ENCODE measurements around the gene SPAG17. TPM values are rescaled to one million over a fixed set of nuclear protein-coding genes. Genes with fewer than 3 reads are reported as not detected.

SPAG17 gene
- total and polyA plus RNA-seq, 2 donors (not counting 1 experiment from before 2014, with no cell fraction given), result not detected

DNA sequence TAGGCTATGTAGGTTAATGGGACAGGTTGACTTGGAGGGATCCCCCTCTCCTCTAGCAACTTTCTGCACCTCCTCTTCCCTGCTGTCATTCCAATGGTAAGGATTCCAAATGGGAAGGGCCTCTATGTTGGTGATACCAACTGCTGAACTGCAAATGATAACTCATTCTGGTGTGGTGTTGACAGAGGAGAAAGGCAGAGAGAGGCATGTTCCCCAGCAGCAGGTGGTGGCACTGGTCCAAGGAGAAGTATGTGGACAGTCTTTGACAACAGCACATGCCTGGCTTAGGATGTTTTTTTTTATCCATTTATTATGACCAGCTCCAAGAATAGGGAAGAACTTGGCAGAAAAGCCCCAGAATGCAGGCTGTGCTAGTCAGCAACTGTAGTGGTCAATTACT is 19.6 kb upstream of the SPAG17 start:
- no peak overlapping the region for H2AFZ ChIP-seq (ENCODE audit: insufficient read depth, low read depth, low read length, poor library complexity, severe bottlenecking)
- H3K9ac ChIP-seq (ENCODE audit: low read length), result no peak overlapping the region
- no peaks in the 10 kb centered on the region for H3K79me2 ChIP-seq (ENCODE audit: control insufficient read depth, insufficient read depth, low read length)
- H3K9me3 ChIP-seq (ENCODE audit: control extremely low read depth in 1 of 3, control insufficient read depth in 2 of 3, insufficient read depth in 1 of 3, low read length in 2 of 3), result peaks cover 0 to 3% (median 0%) of the 10 kb centered on the region in 3 donors
- H3K9me3 Mint-ChIP-seq (ENCODE audit: insufficient read depth), result no peaks in the 10 kb centered on the region
- H3K4me1 Mint-ChIP-seq, result no peaks in the 10 kb centered on the region
- DNase-seq (no peak), ATAC-seq (ENCODE audit: low read depth) (no peak)
- ChIA-PET CTCF (no interaction called here), POLR2A (no interaction called here)
- no peaks in the 10 kb centered on the region for H3K4me1 ChIP-seq (ENCODE audit: control insufficient read depth in 2 of 2, insufficient read depth in 2 of 2, low read length in 2 of 2)
- intact Hi-C loops (cut with micrococcal nuclease), result no loop called here
- peaks cover 3% of the 10 kb centered on the region for H3K27me3 Mint-ChIP-seq
- H4K20me1 ChIP-seq (ENCODE audit: control insufficient read depth, insufficient read depth, low read length, poor library complexity, severe bottlenecking), result no peaks in the 10 kb centered on the region
- TF ChIP-seq, protein P1, sequence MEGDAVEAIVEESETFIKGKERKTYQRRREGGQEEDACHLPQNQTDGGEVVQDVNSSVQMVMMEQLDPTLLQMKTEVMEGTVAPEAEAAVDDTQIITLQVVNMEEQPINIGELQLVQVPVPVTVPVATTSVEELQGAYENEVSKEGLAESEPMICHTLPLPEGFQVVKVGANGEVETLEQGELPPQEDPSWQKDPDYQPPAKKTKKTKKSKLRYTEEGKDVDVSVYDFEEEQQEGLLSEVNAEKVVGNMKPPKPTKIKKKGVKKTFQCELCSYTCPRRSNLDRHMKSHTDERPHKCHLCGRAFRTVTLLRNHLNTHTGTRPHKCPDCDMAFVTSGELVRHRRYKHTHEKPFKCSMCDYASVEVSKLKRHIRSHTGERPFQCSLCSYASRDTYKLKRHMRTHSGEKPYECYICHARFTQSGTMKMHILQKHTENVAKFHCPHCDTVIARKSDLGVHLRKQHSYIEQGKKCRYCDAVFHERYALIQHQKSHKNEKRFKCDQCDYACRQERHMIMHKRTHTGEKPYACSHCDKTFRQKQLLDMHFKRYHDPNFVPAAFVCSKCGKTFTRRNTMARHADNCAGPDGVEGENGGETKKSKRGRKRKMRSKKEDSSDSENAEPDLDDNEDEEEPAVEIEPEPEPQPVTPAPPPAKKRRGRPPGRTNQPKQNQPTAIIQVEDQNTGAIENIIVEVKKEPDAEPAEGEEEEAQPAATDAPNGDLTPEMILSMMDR (IDR thresholded peaks at IDR 0.05), result no peak
- no peak for TF ChIP-seq EZH2 (IDR thresholded peaks at IDR 0.05; ENCODE audit: borderline replicate concordance, insufficient read depth, low read depth, low read length, poor library complexity, severe bottlenecking)
- H3K27me3 ChIP-seq (replicated peaks in 1 of 4; ENCODE audit: control extremely low read depth in 1 of 4, control insufficient read depth in 3 of 4, insufficient read depth in 4 of 4, low read length in 3 of 4), result no peaks in the 10 kb centered on the region
- no peak overlapping the region for H3K4me3 Mint-ChIP-seq
- H3K27ac Mint-ChIP-seq, result no peak overlapping the region
- H3K27ac ChIP-seq (ENCODE audit: low read length in 2 of 2), result no peak overlapping the region
- H3K4me3 ChIP-seq (ENCODE audit: control extremely low read depth in 1 of 5, extremely low read depth in 1 of 5, insufficient read depth in 1 of 5, low read depth in 2 of 5, low read length in 4 of 5), result no peak overlapping the region
- no peak overlapping the region for H3K4me2 ChIP-seq (replicated peaks; ENCODE audit: low read depth, low read length, poor library complexity, severe bottlenecking)
- no peaks in the 10 kb centered on the region for H3K36me3 ChIP-seq (replicated peaks in 1 of 2; ENCODE audit: control extremely low read depth in 1 of 2, control insufficient read depth in 1 of 2, extremely low read depth in 1 of 2, insufficient read depth in 2 of 2, low read length in 1 of 2)

DNA sequence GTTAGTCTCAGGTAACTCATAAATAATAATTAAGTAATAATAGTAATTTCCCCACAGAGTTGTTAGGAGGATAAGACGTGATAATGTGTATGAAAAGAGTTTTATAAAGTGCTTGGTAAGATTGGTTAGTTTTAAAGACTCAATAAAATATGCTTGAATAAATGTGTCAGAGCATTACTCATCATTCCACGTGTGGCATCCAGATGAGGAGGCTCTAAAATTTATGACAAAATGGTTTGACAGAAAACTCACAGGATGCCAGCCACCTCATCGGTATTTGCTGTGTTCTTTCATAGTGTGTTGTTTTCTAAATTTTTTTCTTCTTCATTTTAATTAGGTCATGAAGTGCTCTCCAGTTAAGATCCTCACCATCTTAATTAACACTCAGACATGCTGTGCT is 19.1 kb upstream of the SPAG17 start:
- no peak overlapping the region for H3K4me3 Mint-ChIP-seq
- intact Hi-C loops (cut with micrococcal nuclease), result no loop called here
- H3K27ac Mint-ChIP-seq, result no peak overlapping the region
- DNase-seq (no peak), ATAC-seq (ENCODE audit: low read depth) (no peak)
- Histone ChIP-seq H3K4me1 (ENCODE audit: control insufficient read depth in 2 of 2, insufficient read depth in 2 of 2, low read length in 2 of 2) (no peaks in the 10 kb centered on the region), H3K36me3 (replicated peaks in 1 of 2; ENCODE audit: control extremely low read depth in 1 of 2, control insufficient read depth in 1 of 2, extremely low read depth in 1 of 2, insufficient read depth in 2 of 2, low read length in 1 of 2) (no peaks in the 10 kb centered on the region), H2AFZ (ENCODE audit: insufficient read depth, low read depth, low read length, poor library complexity, severe bottlenecking) (no peak overlapping the region), H3K27me3 (replicated peaks in 1 of 4; ENCODE audit: control extremely low read depth in 1 of 4, control insufficient read depth in 3 of 4, insufficient read depth in 4 of 4, low read length in 3 of 4) (no peaks in the 10 kb centered on the region), H3K9ac (ENCODE audit: low read length) (no peak overlapping the region), H3K4me2 (replicated peaks; ENCODE audit: low read depth, low read length, poor library complexity, severe bottlenecking) (no peak overlapping the region), H4K20me1 (ENCODE audit: control insufficient read depth, insufficient read depth, low read length, poor library complexity, severe bottlenecking) (no peaks in the 10 kb centered on the region), H3K9me3 (ENCODE audit: control extremely low read depth in 1 of 3, control insufficient read depth in 2 of 3, insufficient read depth in 1 of 3, low read length in 2 of 3) (peaks cover 0 to 3% (median 0%) of the 10 kb centered on the region in 3 donors), H3K79me2 (ENCODE audit: control insufficient read depth, insufficient read depth, low read length) (no peaks in the 10 kb centered on the region), H3K4me3 (ENCODE audit: control extremely low read depth in 1 of 5, extremely low read depth in 1 of 5, insufficient read depth in 1 of 5, low read depth in 2 of 5, low read length in 4 of 5) (no peak overlapping the region), H3K27ac (ENCODE audit: low read length in 2 of 2) (no peak overlapping the region)
- H3K27me3 Mint-ChIP-seq, result peaks cover 3% of the 10 kb centered on the region
- WGBS (ENCODE audit: insufficient coverage), result 100% methylated on average over 1 of the region's 3 CpGs
- H3K4me1 Mint-ChIP-seq, result no peaks in the 10 kb centered on the region
- ChIA-PET POLR2A (no interaction called here), CTCF (no interaction called here)
- no peaks in the 10 kb centered on the region for H3K9me3 Mint-ChIP-seq (ENCODE audit: insufficient read depth)
- TF ChIP-seq EZH2 (IDR thresholded peaks at IDR 0.05; ENCODE audit: borderline replicate concordance, insufficient read depth, low read depth, low read length, poor library complexity, severe bottlenecking), result no peak
- TF ChIP-seq, protein P1 (IDR thresholded peaks at IDR 0.05), result no peak

Data from B cell (primary cell).